Measurements from ENCODE around the gene OBSCN.
"Not testable (repeated sequence)": the region's sequence is repeated elsewhere in the genome, so short reads cannot be mapped to it uniquely, and the experiment has no call there.

Gene OBSCN

GRCh38 chr1:228259951-228260350 is 52.1 kb downstream of the OBSCN start:
- DNase-seq (ENCODE audit: low spot score): no peak

DNA sequence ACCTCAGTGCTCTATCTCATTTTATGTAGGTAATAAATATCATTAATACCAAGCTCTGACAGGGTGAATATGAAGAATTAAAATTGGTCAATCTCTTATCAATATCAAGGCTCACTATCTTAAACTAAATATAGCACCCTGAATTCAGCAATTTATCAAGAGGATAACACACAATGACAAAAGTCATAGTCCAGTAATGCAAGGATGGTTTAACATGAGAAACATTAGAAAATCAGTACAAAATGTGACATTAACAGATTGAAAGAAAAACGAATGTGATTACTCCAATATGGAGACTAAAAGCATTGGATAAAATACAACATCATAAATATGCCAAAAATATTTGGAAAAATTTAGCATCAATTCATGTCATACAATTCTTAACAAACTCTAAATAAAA is 53.9 kb downstream of the OBSCN start:
- no peak for DNase-seq (ENCODE audit: low spot score)

- no peak for DNase-seq (ENCODE audit: low spot score)
Measured at GRCh38 chr1:228262475-228262874, 54.6 kb downstream of the OBSCN start.

- DNase-seq (ENCODE audit: low spot score): no peak
Measured at GRCh38 chr1:228263636-228264035, 55.8 kb downstream of the OBSCN start.

- no peak for DNase-seq (ENCODE audit: low spot score)
Measured at GRCh38 chr1:228264090-228264829, 56.4 kb downstream of the OBSCN start.

DNA sequence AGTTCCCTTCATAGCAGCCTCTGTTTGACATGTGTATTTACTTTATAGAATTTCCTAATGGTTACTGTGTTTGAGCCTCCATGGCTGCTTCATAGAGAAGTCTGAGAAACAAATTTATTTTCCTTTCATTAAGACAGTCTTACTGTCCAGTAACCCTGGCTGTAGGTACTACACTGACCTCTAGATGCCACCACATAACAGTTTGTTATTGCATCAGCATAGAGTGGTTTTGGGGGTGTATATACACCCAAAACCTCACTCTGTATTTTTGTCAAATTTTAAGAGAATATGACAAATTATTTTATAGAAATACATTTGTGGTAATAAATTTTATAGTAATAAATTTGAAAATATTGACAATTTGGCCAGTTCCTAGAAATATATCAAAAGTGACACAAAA is 57.3 kb downstream of the OBSCN start:
- DNase-seq (ENCODE audit: low spot score): peak; percentile 1

- no peak for DNase-seq (ENCODE audit: low spot score)
Measured at GRCh38 chr1:228267962-228268880, 60.4 kb downstream of the OBSCN start.

GRCh38 chr1:228268881-228269265 is 61.0 kb downstream of the OBSCN start:
- DNase-seq (ENCODE audit: low spot score): no peak

DNA sequence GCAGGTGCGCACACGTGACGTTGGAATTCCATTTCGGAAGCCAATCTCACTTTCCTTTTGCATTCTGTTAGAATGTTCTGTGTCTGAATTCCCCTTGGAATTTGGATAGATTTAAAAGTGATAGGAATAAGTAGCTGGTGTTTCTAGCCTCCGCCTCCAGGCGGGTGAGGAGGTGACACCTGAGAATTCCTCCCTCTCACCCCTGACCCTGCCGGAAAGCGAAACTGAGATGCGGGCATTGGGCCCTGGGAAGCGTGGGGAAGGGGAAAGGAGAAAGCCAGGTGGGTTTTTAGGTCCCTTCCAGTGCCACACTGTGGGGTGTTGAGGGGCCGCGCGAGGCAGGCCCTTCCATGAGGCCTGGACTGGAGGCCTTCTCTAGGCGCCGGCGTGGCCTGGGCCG is 61.6 kb downstream of the OBSCN start:
- not testable (repeated sequence) for DNase-seq (ENCODE audit: low spot score)

- peak; percentile 56 for DNase-seq (ENCODE audit: low spot score)
Measured at GRCh38 chr1:228270032-228270431, 62.2 kb downstream of the OBSCN start.

DNA sequence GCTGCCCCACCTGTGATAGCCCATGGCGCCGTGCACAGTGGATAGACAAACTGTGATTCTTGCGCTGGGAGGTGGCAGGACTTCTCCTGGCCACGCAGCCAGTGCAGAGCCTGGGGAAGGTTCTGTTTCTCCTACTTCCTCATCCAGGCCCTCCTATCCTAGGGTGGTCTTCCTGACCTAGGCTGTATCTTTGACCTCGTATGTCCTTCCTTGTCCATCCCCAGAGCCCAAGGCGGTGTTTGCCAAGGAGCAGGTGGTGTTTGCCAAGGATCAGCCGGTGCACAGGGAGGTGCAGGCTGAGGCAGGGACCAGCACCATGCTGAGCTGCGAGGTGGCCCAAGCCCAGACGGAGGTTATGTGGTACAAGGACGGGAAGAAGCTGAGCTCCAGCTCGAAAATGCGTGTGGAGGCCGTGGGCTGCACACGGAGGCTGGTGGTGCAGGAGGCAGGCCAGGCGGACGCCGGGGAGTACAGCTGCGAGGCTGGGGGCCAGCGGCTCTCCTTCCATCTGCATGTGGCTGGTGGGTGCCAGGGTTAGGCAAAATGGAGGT is 63.9 kb downstream of the OBSCN start:
- DNase-seq (ENCODE audit: low spot score): no peak

- DNase-seq (ENCODE audit: low spot score): no peak
Measured at GRCh38 chr1:228272331-228272791, 64.5 kb downstream of the OBSCN start.

- DNase-seq (ENCODE audit: low spot score): no peak
Measured at GRCh38 chr1:228272831-228273571, 65.2 kb downstream of the OBSCN start.

- DNase-seq (ENCODE audit: low spot score): no peak
Measured at GRCh38 chr1:228273720-228274451, 66.0 kb downstream of the OBSCN start.

GRCh38 chr1:228274452-228275178 is 66.8 kb downstream of the OBSCN start:
- DNase-seq (ENCODE audit: low spot score): no peak

- DNase-seq (ENCODE audit: low spot score): no peak
Measured at GRCh38 chr1:228275179-228275429, 67.3 kb downstream of the OBSCN start.

GRCh38 chr1:228275430-228276173 is 67.8 kb downstream of the OBSCN start:
- DNase-seq (ENCODE audit: low spot score): peak; percentile 80

GRCh38 chr1:228276174-228276831 is 68.5 kb downstream of the OBSCN start:
- no peak for DNase-seq (ENCODE audit: low spot score)

- DNase-seq (ENCODE audit: low spot score): no peak
Measured at GRCh38 chr1:228276901-228277490, 69.2 kb downstream of the OBSCN start.

Measured in kidney tubule cell (primary cell).